Non-pigmented ciliary epithelial cell (primary cell): ENCODE data around the gene OR10H5.

ENCODE experiments used
- DNase-seq: peaks from one replicate; pipeline ENCODE4 v3.0.0-alpha.2; 2010; ENCODE audit warnings: low read depth

OR10H5 gene

DNA sequence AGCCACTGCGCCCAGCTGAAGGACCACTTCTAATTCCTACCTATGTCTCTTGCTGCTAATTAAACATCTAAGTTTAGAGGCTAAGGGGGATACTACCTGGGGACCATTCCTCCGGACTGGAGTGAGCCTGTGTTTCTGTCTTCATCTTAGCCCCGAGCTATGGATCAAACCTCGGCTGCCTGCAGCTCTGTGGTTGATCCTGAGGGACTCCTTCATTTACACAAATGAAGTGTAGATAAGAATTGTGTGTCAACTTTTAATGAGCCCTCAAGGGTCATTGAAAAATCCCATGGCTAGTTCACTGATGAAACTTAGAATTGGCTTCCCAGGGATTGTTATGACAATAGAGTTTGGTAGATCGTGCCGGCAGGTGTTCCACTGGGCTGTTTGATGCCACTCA is 59.5 kb downstream of the OR10H5 start:
- DNase-seq, result no peak

DNA sequence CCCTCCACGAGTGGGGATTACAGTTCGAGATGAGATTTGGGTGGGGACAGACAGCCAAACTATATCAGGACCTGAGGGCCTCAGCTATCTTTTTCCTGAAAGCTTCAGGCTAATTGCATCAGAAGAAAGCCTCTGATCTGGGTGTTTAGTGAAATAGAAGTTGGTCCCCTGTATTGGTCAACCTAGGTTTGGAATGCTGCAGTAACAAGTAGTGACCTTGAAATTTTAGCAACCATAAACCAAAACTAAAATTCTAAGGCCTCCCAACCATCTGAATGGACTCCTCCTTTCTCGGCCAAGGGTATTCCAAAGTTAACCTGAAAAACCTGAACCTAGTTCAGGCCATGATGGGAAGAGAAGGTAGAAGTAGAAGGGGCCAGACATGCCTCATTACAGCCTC is 62.9 kb downstream of the OR10H5 start:
- no peak for DNase-seq
